H9 (cell line): ENCODE measurements around the gene MTFMT. TPM values are rescaled to one million over a fixed set of nuclear protein-coding genes. Genes with fewer than 3 reads are reported as not detected.

ENCODE experiments used
- DNase-seq: peaks from one replicate; pipeline ENCODE4 v3.0.0-alpha.2; 2017
- H2AFZ ChIP-seq: one replicate; pipeline ENCODE4 v1.6.1; 2013; ENCODE audit warnings: mild to moderate bottlenecking, low read length, control low read depth, moderate library complexity
- H2AK5ac ChIP-seq: 2 replicates; pipeline ENCODE4 v1.6.1; 2013; ENCODE audit warnings: low read length, control low read depth, mixed read lengths; ENCODE audit not compliant: insufficient read length
- H2BK120ac ChIP-seq: one replicate; pipeline ENCODE4 v1.6.1; 2013; ENCODE audit warnings: low read depth, mild to moderate bottlenecking, low read length, control low read depth, inconsistent platforms; ENCODE audit not compliant: poor library complexity, severe bottlenecking
- H2BK12ac ChIP-seq: 2 replicates; pipeline ENCODE4 v1.6.1; 2013; ENCODE audit warnings: low read length, control low read depth, mixed read lengths, low read depth; ENCODE audit not compliant: insufficient read length
- H2BK15ac ChIP-seq: 2 replicates; pipeline ENCODE4 v1.6.1; 2013; ENCODE audit warnings: low read depth, low read length, control low read depth
- H2BK20ac ChIP-seq: one replicate; pipeline ENCODE4 v1.6.1; 2013; ENCODE audit warnings: low read depth, mild to moderate bottlenecking, low read length, control low read depth, inconsistent platforms; ENCODE audit not compliant: poor library complexity, severe bottlenecking
- H2BK5ac ChIP-seq: 2 replicates; pipeline ENCODE4 v1.6.1; 2013; ENCODE audit warnings: low read length, control low read depth, mixed read lengths; ENCODE audit not compliant: insufficient read length
- H3K14ac ChIP-seq: 2 replicates; pipeline ENCODE4 v1.6.1; 2013; ENCODE audit warnings: low read length, control low read depth; ENCODE audit not compliant: insufficient read depth
- H3K18ac ChIP-seq: 2 replicates; pipeline ENCODE4 v1.6.1; 2013; ENCODE audit warnings: low read depth, mild to moderate bottlenecking, mixed read lengths, low read length, control low read depth; ENCODE audit not compliant: insufficient read length
- H3K23ac ChIP-seq: 2 replicates; pipeline ENCODE4 v1.6.1; 2013; ENCODE audit warnings: low read length, control low read depth, mixed read lengths, low read depth; ENCODE audit not compliant: insufficient read length
- H3K23me2 ChIP-seq: 2 replicates; pipeline ENCODE4 v1.6.1; 2013; ENCODE audit warnings: low read depth, mild to moderate bottlenecking, mixed read lengths, low read length, control low read depth; ENCODE audit not compliant: insufficient read length, poor library complexity, severe bottlenecking
- H3K27ac ChIP-seq: 2 replicates; pipeline ENCODE4 v1.5.1; 2013; ENCODE audit warnings: low read length, control low read depth, mixed read lengths, low read depth; ENCODE audit not compliant: insufficient read length
- H3K27me3 ChIP-seq: 2 replicates; pipeline ENCODE4 v1.6.1; 2013; ENCODE audit warnings: low read length, control low read depth, inconsistent platforms; ENCODE audit not compliant: insufficient read depth
- H3K4ac ChIP-seq: 2 replicates; pipeline ENCODE4 v1.6.1; 2013; ENCODE audit warnings: low read depth, mild to moderate bottlenecking, control low read depth, inconsistent platforms, low read length, moderate library complexity
- H3K4me1 ChIP-seq: 2 replicates; pipeline ENCODE4 v1.6.1; 2013; ENCODE audit warnings: low read length, control low read depth, inconsistent platforms; ENCODE audit not compliant: insufficient read depth
- H3K4me2 ChIP-seq: 2 replicates; pipeline ENCODE4 v1.6.1; 2013; ENCODE audit warnings: low read length, control low read depth, mixed read lengths; ENCODE audit not compliant: insufficient read length, insufficient read depth
- H3K56ac ChIP-seq: 2 replicates; pipeline ENCODE4 v1.6.1; 2013; ENCODE audit warnings: low read depth, mild to moderate bottlenecking, mixed read lengths, low read length, control low read depth; ENCODE audit not compliant: insufficient read length
- H3K79me1 ChIP-seq: 2 replicates; pipeline ENCODE4 v1.6.1; 2013; ENCODE audit warnings: low read depth, mild to moderate bottlenecking, moderate library complexity, low read length, control low read depth, inconsistent platforms; ENCODE audit not compliant: insufficient read depth, poor library complexity, severe bottlenecking
- H3K79me2 ChIP-seq: 2 replicates; pipeline ENCODE4 v1.6.1; 2013; ENCODE audit warnings: low read length, control low read depth, inconsistent platforms; ENCODE audit not compliant: insufficient read depth
- H3K9ac ChIP-seq: 2 replicates; pipeline ENCODE4 v1.6.1; 2013; ENCODE audit warnings: low read length, control low read depth, mixed read lengths; ENCODE audit not compliant: insufficient read length; ENCODE audit errors: extremely low read depth
- H3K9me3 ChIP-seq: one replicate; pipeline ENCODE4 v1.6.1; 2013; ENCODE audit warnings: low read depth, low read length, inconsistent platforms; ENCODE audit not compliant: control insufficient read depth
- H3T11ph ChIP-seq: one replicate; pipeline ENCODE4 v1.6.1; 2013; ENCODE audit warnings: mild to moderate bottlenecking, low read length, control low read depth, inconsistent platforms
- H4K20me1 ChIP-seq: one replicate; pipeline ENCODE4 v1.6.1; 2013; ENCODE audit not compliant: control insufficient read depth, insufficient read length, insufficient read depth
- H4K5ac ChIP-seq: 2 replicates; pipeline ENCODE4 v1.6.1; 2013; ENCODE audit warnings: low read depth, mild to moderate bottlenecking, mixed read lengths, low read length, control low read depth; ENCODE audit not compliant: insufficient read length
- H4K8ac ChIP-seq: replicated peaks from 2 replicates; pipeline ENCODE4 v1.6.1; 2013; ENCODE audit warnings: low read length, control low read depth, mixed read lengths, low read depth; ENCODE audit not compliant: insufficient read length
- H4K91ac ChIP-seq: 2 replicates; pipeline ENCODE4 v1.6.1; 2013; ENCODE audit warnings: low read depth, mild to moderate bottlenecking, moderate library complexity, mixed read lengths, low read length, control low read depth; ENCODE audit not compliant: insufficient read length
- H3K27ac Mint-ChIP-seq, 3 experiments: 2 replicates in 2 of 3; 3 replicates in 1 of 3; pipeline ENCODE4 v1.8.0; 2020 to 2021; ENCODE audit warnings: mixed read lengths in 3 of 3, mild to moderate bottlenecking in 1 of 3, moderate library complexity in 1 of 3
- H3K27me3 Mint-ChIP-seq: 2 replicates; pipeline ENCODE4 v1.8.0; 2021; ENCODE audit warnings: low read depth, mild to moderate bottlenecking, moderate library complexity, mixed read lengths
- H3K36me3 Mint-ChIP-seq, 3 experiments: 2 replicates in 2 of 3; 3 replicates in 1 of 3; pipeline ENCODE4 v1.8.0; 2020 to 2021; ENCODE audit warnings: low read depth in 3 of 3, mixed read lengths in 3 of 3; ENCODE audit not compliant: insufficient read depth in 1 of 3
- H3K4me1 Mint-ChIP-seq, 2 experiments: 2 replicates each; pipeline ENCODE4 v1.8.0; 2020; ENCODE audit warnings: mixed read lengths in 2 of 2
- H3K4me3 Mint-ChIP-seq, 2 experiments: 2 replicates in 1 of 2; 3 replicates in 1 of 2; pipeline ENCODE4 v1.8.0; 2020 to 2021; ENCODE audit warnings: mild to moderate bottlenecking in 2 of 2, mixed read lengths in 2 of 2, moderate library complexity in 1 of 2
- H3K9me3 Mint-ChIP-seq, 2 experiments: 2 replicates in 1 of 2; 3 replicates in 1 of 2; pipeline ENCODE4 v1.8.0; 2020; ENCODE audit warnings: mild to moderate bottlenecking in 2 of 2, mixed read lengths in 2 of 2, moderate library complexity in 1 of 2
- CTCF ChIP-seq: fragments of 200-600 bp; sonication (generic); conservative IDR thresholded peaks from 3 replicates; pipeline ENCODE4 v1.8.0; 2021; ENCODE audit warnings: antibody characterized with exemption, mild to moderate bottlenecking
- WGBS: extraction: QIAGEN DNeasy Blood & Tissue Kit; methylation state at CpG from one replicate; pipeline ENCODE4 v1.1.7; 2013; ENCODE audit warnings: missing lambda C conversion rate, low lambda C conversion rate, mixed read lengths; ENCODE audit not compliant: insufficient read length; ENCODE audit errors: extremely low coverage; 5-methylcytosine and 5-hydroxymethylcytosine counted together
- total RNA-seq: library from RNA; stranded (reverse); gene quantifications from 2 replicates; pipeline ENCODE4 v1.2.1, GENCODE V29; 2021

The MTFMT gene
- total RNA-seq, 1 experiment from 2014 or later: 16.0 TPM

GRCh38 chr15:65008983-65009382, 20.5 kb downstream of the MTFMT start:
- H2BK20ac ChIP-seq: no peak overlapping the region
- H3K23ac ChIP-seq: no peak overlapping the region
- H2BK120ac ChIP-seq: no peak overlapping the region
- no peak overlapping the region for H3T11ph ChIP-seq
- Mint-ChIP-seq H3K4me1 (peaks cover 12 to 13% of the 10 kb centered on the region in 2 experiments), H3K27me3 (no peaks in the 10 kb centered on the region), H3K36me3 (peaks cover 17 to 44% (median 31%) of the 10 kb centered on the region in 3 experiments), H3K27ac (no peak overlapping the region), H3K9me3 (peaks cover 0 to 2% of the 10 kb centered on the region in 2 experiments; a peak in 2 of 5 replicates), H3K4me3 (no peak overlapping the region)
- H3K14ac ChIP-seq: no peak overlapping the region
- no peak overlapping the region for H4K91ac ChIP-seq
- no peaks in the 10 kb centered on the region for H3K27me3 ChIP-seq
- H2AFZ ChIP-seq: no peak overlapping the region
- H3K79me2 ChIP-seq: no peaks in the 10 kb centered on the region
- H3K18ac ChIP-seq: no peak overlapping the region
- H2BK15ac ChIP-seq: no peak overlapping the region
- no CpG with 5 or more reads among the region's 2 CpGs for WGBS
- H3K23me2 ChIP-seq: no peaks in the 10 kb centered on the region
- no peak overlapping the region for H2AK5ac ChIP-seq
- no peak overlapping the region for H3K9ac ChIP-seq
- no peaks in the 10 kb centered on the region for H3K79me1 ChIP-seq
- H2BK12ac ChIP-seq: no peak overlapping the region
- no peaks in the 10 kb centered on the region for H4K20me1 ChIP-seq
- H4K8ac ChIP-seq: no peak overlapping the region
- no peak overlapping the region for H4K5ac ChIP-seq
- H3K27ac ChIP-seq: no peak overlapping the region
- H3K9me3 ChIP-seq: no peaks in the 10 kb centered on the region
- H3K56ac ChIP-seq: no peak overlapping the region
- H3K4me1 ChIP-seq: no peaks in the 10 kb centered on the region
- DNase-seq: no peak
- TF ChIP-seq CTCF: peak; percentile 38; the same call in 2 of the 3 replicates
- no peak overlapping the region for H2BK5ac ChIP-seq
- H3K4ac ChIP-seq: no peak overlapping the region
- H3K4me2 ChIP-seq: no peak overlapping the region
